KOPT-K1 (cell line): ENCODE results near the gene EXOC6B.

Experiments
- H3K27ac ChIP-seq: fragments of 200-600 bp; sonication (generic); 2 replicates; pipeline ENCODE4 v1.5.1; 2016; ENCODE audit warnings: antibody characterized with exemption, mild to moderate bottlenecking, low read depth, low read length; ENCODE audit not compliant: poor library complexity, severe bottlenecking
- H3K36me3 ChIP-seq: fragments of 200-600 bp; sonication (generic); 2 replicates; pipeline ENCODE4 v1.5.1; 2017; ENCODE audit warnings: antibody characterized with exemption, mild to moderate bottlenecking, low read length, moderate library complexity; ENCODE audit not compliant: insufficient read depth
- H3K9me3 ChIP-seq: fragments of 200-600 bp; sonication (generic); 2 replicates; pipeline ENCODE4 v1.5.1; 2017; ENCODE audit warnings: antibody characterized with exemption, low read length, mild to moderate bottlenecking; ENCODE audit not compliant: insufficient read depth, poor library complexity, severe bottlenecking

Gene EXOC6B

GRCh38 chr2:72785517-72785916 is 40.3 kb downstream of the EXOC6B start:
- H3K36me3 ChIP-seq, result no peaks in the 10 kb centered on the region
- H3K27ac ChIP-seq, result no peak overlapping the region
- peaks cover 4% of the 10 kb centered on the region for H3K9me3 ChIP-seq

GRCh38 chr2:72782520-72782919 is 43.3 kb downstream of the EXOC6B start:
- Histone ChIP-seq H3K9me3 (peaks cover 4% of the 10 kb centered on the region), H3K36me3 (no peaks in the 10 kb centered on the region), H3K27ac (no peak overlapping the region)

GRCh38 chr2:72781480-72781879 is 44.4 kb downstream of the EXOC6B start:
- Histone ChIP-seq H3K27ac (no peak overlapping the region), H3K36me3 (no peaks in the 10 kb centered on the region), H3K9me3 (peaks cover 4% of the 10 kb centered on the region)

DNA sequence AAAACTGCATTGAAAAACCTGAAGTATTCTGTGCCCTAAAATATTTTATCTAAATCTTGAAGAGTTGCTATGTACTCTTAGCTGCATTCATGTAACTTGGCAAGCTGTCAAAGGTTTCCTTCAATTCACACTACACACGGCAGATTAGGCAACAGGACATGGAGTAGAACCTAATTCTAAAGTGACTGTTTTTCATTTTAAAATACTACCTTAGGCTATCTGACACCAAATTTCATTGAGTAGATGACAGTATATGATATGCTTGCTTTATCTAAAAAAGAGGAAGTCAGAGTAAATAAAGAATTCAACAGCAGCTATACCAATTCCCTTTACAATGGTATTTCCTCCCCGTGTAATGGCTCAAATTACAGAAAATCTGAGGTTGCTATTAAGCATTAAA is 45.4 kb downstream of the EXOC6B start:
- H3K36me3 ChIP-seq, result no peaks in the 10 kb centered on the region
- no peak overlapping the region for H3K27ac ChIP-seq
- peaks cover 3% of the 10 kb centered on the region for H3K9me3 ChIP-seq

DNA sequence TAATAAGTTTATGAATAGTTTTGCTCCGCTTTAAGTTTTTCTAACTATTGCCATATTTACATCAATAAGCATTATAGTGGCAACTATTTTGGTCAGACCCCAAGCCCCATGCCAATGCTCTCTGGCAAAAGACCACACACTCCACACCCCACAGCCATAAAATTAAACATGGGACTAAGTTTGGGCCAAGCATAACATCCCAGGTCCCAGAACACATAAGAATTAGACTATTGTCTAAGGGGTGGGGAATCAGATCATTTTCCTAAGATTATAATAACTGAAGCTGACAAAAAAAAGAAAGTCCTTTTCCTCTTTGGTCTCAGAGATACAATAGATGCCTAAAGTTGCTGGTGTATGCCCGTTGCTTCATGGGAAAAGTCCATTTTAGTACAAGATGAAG is 46.3 kb downstream of the EXOC6B start:
- Histone ChIP-seq H3K27ac (no peak overlapping the region), H3K36me3 (no peaks in the 10 kb centered on the region), H3K9me3 (no peaks in the 10 kb centered on the region)

GRCh38 chr2:72778410-72778809 is 47.4 kb downstream of the EXOC6B start:
- no peaks in the 10 kb centered on the region for H3K36me3 ChIP-seq

GRCh38 chr2:72770879-72771461 is 54.9 kb downstream of the EXOC6B start:
- H3K27ac ChIP-seq, result no peak overlapping the region
- H3K9me3 ChIP-seq, result no peaks in the 10 kb centered on the region
- no peaks in the 10 kb centered on the region for H3K36me3 ChIP-seq

More at GRCh38 chr2:72778410-72778809, 47.4 kb downstream of the EXOC6B start:
- Histone ChIP-seq H3K27ac (no peak overlapping the region), H3K9me3 (no peaks in the 10 kb centered on the region)

- Histone ChIP-seq H3K27ac (no peak overlapping the region), H3K36me3 (no peaks in the 10 kb centered on the region), H3K9me3 (peaks cover 22% of the 10 kb centered on the region)
Measured at GRCh38 chr2:72765997-72766609, 59.7 kb downstream of the EXOC6B start.

DNA sequence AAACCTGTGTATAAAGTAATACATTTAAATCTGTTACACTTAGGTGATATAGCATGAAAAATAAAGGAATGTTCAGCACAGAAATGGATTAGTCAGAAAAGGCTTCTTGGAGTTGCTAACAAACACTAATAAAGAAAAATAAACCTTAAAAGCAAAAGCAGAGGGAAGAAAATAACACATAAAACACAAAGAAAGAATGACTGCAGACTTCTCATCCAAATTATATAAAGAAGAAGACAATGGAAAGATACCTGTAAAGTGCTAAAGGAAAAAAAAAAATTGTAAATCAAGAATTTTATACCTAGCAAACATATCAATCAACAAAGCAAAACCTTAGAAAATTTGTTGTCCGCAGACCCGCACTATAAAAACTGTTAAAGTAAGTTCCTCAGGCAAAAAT is 63.6 kb downstream of the EXOC6B start:
- H3K36me3 ChIP-seq, result no peaks in the 10 kb centered on the region
- no peak overlapping the region for H3K27ac ChIP-seq
- peaks cover 22% of the 10 kb centered on the region for H3K9me3 ChIP-seq

- Histone ChIP-seq H3K9me3 (peaks cover 22% of the 10 kb centered on the region), H3K27ac (no peak overlapping the region), H3K36me3 (no peaks in the 10 kb centered on the region)
Measured at GRCh38 chr2:72759755-72760154, 66.1 kb downstream of the EXOC6B start.

DNA sequence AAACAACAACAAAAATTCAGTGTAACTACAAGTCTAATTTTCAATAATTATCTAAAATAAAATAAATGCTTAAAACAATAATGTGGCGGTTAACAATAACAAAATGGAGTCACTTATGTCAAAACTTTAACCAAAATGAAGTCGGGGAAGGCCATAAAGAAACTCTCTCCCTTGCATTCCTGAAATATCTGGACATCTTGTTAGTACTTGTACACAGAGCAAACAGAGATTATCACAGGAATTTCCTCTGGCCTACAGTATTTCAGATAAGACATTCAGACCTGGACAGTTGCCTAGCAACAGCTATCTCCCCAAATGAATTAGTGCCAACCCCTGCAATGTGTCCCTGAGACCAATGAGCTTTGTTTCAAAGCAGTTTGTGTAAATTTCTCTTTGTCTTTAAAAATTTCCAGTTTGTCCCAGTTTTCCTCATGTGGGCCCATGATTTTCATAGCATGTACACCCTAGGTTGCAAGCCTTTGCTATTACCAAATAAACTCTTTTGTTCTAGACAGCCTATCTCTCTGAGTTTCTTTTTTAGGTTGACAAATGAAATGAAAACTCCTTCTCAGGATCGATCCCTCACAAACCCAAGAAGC is 68.6 kb downstream of the EXOC6B start:
- H3K27ac ChIP-seq, result no peak overlapping the region
- H3K36me3 ChIP-seq, result no peaks in the 10 kb centered on the region
- H3K9me3 ChIP-seq, result peaks cover 10% of the 10 kb centered on the region

DNA sequence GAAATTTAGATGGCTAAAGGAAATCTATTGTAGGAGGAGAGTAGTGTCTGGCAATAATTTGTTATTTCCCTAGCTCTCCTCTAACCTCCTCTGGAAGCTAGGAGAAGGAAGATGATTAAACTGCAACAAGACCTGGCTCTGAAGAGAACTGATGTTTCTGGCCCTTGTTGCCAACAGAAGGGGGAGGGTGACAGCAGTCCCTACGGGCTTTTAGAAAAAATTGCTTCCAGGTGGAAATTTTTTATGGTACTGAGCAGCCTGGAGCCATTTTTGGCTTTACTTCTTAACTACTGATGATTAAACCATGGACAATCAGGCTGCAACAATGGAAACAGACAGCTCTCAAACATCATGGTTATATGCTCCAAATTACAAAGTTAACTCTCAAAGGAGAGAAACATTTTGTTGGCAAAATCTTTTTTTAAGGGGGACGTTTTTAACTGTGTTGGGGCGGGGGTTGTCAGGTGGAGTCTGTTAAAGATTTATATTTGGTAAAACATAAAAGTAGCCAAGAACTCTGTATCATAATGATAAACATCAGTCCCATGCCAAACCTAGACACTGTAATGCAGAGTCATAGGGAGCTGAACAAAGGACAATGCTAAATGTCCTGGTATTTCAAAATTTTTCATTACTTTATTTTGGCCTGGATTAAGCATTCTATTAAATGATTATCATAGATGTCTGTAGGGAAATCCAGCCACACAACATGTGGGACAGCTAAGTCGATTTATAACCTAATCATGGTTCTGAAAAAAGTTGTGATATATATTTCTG is 70.0 kb downstream of the EXOC6B start:
- Histone ChIP-seq H3K36me3 (no peaks in the 10 kb centered on the region), H3K9me3 (no peaks in the 10 kb centered on the region), H3K27ac (no peak overlapping the region)

DNA sequence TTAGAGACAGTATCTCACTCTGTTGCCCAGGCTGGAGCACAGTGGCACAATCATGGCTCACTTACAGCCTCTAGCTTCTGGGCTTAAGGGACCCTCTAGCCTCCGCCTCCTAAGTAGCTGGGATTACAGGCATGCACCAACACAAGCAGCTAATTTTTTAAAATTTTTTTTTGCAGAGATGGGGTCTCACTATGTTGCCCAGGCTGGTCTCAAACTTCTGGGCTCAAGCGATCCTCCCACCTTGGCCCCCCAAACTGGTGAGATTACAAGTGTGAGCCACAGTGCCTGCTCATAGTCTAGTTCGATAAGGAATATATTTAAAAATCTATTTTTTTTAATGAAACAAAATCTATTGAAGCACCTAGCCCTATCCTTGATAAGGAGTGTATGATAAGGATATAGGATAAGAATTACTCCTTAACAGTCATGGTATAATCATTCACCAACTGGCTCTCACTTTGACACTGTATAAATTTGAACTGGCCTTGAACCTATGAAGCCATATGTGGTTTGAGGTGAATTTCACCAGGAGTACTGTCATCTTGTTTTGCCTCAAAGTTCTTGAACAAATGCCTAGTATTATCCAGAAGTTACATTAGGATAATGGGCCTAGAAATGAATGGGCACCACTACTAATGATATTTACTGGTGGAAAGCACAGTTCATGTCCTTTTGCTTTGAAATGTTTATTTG is 71.1 kb downstream of the EXOC6B start:
- Histone ChIP-seq H3K27ac (no peak overlapping the region), H3K9me3 (no peaks in the 10 kb centered on the region), H3K36me3 (no peaks in the 10 kb centered on the region)

- H3K36me3 ChIP-seq, result no peaks in the 10 kb centered on the region
- no peak overlapping the region for H3K27ac ChIP-seq
- no peaks in the 10 kb centered on the region for H3K9me3 ChIP-seq
Measured at GRCh38 chr2:72750977-72751639, 74.7 kb downstream of the EXOC6B start.
